ENCODE measurements around the gene KHDC4. TPM values are rescaled to one million over a fixed set of nuclear protein-coding genes. Genes with fewer than 3 reads are reported as not detected.

KHDC4 gene
- total and polyA plus RNA-seq, 4 donors, result 8.4 to 32.6 (median 14.8) TPM

DNA sequence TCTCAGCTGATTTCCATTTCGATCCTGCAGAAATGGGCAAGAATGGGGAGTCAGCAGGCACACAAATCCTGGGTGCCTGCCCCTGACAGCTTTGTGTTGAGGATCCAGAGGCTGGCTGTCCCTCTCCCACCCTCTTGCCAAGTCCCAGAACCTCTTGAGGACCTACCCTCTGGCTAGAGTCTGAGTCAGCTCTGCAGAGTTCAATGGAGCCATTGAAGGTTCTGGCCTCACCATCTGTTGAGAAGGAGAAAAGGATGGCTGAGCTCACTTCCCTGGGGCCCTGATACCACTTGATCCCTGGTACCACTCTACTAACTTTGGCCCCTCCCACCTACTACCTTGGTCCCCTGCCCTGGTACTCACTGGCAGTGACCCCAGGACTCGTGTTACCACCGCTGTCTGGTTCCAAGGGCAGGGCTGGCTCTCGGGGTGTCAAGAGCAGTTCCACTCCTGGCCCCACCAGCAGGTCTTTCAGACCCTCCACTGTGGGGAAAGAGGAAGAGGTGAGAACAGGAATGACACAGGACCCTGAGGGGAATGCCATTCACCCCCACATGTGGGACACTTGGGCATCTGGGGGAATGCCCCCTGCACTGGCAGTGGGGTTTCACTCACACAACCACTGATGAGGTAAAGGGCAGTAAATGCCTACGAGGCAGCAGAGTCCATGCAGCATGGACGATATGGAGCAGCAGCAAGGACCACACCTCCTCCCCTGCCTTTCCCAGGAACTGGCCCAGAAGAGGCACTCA is 17.7 kb upstream of the KHDC4 start:
- no peak overlapping the region for H3K4me3 ChIP-seq (ENCODE audit: low read depth in 1 of 3, low read length in 3 of 3)
- no peak overlapping the region for H3K27ac ChIP-seq (ENCODE audit: low read depth in 1 of 2, low read length in 2 of 2)
- no peaks in the 10 kb centered on the region for H3K27me3 ChIP-seq (ENCODE audit: control insufficient read depth in 4 of 4, insufficient read depth in 4 of 4, low read length in 3 of 4)
- TF ChIP-seq HNF4A (conservative IDR thresholded peaks at IDR 0.05) (no peak), RAD21 (IDR thresholded peaks at IDR 0.05) (no peak), YY1 (IDR thresholded peaks at IDR 0.05) (no peak), FOXA1 (IDR thresholded peaks at IDR 0.05) (no peak), HNF4G (IDR thresholded peaks at IDR 0.05) (no peak), GABPA (IDR thresholded peaks at IDR 0.05 in 1 of 2, conservative IDR thresholded peaks at IDR 0.05 in 1 of 2) (no peak), SP1 (IDR thresholded peaks at IDR 0.05) (no peak), NR2F2 (IDR thresholded peaks at IDR 0.05) (no peak), TAF1 (conservative IDR thresholded peaks at IDR 0.05) (no peak), EGR1 (IDR thresholded peaks at IDR 0.05; ENCODE audit: low read depth in 2 of 2) (no peak), FOXA2 (IDR thresholded peaks at IDR 0.05) (no peak), RXRA (IDR thresholded peaks at IDR 0.05) (no peak), JUND (IDR thresholded peaks at IDR 0.05) (no peak)
- TF ChIP-seq, protein P1, sequence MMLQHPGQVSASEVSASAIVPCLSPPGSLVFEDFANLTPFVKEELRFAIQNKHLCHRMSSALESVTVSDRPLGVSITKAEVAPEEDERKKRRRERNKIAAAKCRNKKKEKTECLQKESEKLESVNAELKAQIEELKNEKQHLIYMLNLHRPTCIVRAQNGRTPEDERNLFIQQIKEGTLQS (IDR thresholded peaks at IDR 0.05), result no peak
- TF ChIP-seq, protein P2, sequence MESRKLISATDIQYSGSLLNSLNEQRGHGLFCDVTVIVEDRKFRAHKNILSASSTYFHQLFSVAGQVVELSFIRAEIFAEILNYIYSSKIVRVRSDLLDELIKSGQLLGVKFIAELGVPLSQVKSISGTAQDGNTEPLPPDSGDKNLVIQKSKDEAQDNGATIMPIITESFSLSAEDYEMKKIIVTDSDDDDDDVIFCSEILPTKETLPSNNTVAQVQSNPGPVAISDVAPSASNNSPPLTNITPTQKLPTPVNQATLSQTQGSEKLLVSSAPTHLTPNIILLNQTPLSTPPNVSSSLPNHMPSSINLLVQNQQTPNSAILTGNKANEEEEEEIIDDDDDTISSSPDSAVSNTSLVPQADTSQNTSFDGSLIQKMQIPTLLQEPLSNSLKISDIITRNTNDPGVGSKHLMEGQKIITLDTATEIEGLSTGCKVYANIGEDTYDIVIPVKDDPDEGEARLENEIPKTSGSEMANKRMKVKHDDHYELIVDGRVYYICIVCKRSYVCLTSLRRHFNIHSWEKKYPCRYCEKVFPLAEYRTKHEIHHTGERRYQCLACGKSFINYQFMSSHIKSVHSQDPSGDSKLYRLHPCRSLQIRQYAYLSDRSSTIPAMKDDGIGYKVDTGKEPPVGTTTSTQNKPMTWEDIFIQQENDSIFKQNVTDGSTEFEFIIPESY (IDR thresholded peaks at IDR 0.05), result no peak
- TF ChIP-seq, protein P3, sequence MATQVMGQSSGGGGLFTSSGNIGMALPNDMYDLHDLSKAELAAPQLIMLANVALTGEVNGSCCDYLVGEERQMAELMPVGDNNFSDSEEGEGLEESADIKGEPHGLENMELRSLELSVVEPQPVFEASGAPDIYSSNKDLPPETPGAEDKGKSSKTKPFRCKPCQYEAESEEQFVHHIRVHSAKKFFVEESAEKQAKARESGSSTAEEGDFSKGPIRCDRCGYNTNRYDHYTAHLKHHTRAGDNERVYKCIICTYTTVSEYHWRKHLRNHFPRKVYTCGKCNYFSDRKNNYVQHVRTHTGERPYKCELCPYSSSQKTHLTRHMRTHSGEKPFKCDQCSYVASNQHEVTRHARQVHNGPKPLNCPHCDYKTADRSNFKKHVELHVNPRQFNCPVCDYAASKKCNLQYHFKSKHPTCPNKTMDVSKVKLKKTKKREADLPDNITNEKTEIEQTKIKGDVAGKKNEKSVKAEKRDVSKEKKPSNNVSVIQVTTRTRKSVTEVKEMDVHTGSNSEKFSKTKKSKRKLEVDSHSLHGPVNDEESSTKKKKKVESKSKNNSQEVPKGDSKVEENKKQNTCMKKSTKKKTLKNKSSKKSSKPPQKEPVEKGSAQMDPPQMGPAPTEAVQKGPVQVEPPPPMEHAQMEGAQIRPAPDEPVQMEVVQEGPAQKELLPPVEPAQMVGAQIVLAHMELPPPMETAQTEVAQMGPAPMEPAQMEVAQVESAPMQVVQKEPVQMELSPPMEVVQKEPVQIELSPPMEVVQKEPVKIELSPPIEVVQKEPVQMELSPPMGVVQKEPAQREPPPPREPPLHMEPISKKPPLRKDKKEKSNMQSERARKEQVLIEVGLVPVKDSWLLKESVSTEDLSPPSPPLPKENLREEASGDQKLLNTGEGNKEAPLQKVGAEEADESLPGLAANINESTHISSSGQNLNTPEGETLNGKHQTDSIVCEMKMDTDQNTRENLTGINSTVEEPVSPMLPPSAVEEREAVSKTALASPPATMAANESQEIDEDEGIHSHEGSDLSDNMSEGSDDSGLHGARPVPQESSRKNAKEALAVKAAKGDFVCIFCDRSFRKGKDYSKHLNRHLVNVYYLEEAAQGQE (IDR thresholded peaks at IDR 0.05), result no peak
- TF ChIP-seq, protein P4, sequence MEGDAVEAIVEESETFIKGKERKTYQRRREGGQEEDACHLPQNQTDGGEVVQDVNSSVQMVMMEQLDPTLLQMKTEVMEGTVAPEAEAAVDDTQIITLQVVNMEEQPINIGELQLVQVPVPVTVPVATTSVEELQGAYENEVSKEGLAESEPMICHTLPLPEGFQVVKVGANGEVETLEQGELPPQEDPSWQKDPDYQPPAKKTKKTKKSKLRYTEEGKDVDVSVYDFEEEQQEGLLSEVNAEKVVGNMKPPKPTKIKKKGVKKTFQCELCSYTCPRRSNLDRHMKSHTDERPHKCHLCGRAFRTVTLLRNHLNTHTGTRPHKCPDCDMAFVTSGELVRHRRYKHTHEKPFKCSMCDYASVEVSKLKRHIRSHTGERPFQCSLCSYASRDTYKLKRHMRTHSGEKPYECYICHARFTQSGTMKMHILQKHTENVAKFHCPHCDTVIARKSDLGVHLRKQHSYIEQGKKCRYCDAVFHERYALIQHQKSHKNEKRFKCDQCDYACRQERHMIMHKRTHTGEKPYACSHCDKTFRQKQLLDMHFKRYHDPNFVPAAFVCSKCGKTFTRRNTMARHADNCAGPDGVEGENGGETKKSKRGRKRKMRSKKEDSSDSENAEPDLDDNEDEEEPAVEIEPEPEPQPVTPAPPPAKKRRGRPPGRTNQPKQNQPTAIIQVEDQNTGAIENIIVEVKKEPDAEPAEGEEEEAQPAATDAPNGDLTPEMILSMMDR (IDR thresholded peaks at IDR 0.05; ENCODE audit: low read depth, low read length, missing input control), result no peak
- TF ChIP-seq, protein P5, sequence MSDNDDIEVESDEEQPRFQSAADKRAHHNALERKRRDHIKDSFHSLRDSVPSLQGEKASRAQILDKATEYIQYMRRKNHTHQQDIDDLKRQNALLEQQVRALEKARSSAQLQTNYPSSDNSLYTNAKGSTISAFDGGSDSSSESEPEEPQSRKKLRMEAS (IDR thresholded peaks at IDR 0.05), result no peak
- H3K9ac ChIP-seq (ENCODE audit: low read depth in 1 of 2, low read length in 2 of 2), result no peak overlapping the region
- 92% methylated on average over 6 of the region's 6 CpGs for WGBS
- peaks cover 2 to 27% (median 14%) of the 10 kb centered on the region in 4 donors for H3K36me3 ChIP-seq (ENCODE audit: control insufficient read depth in 4 of 4, insufficient read depth in 3 of 4, low read depth in 1 of 4, low read length in 3 of 4)
- no peaks in the 10 kb centered on the region for H3K9me3 ChIP-seq (ENCODE audit: control insufficient read depth in 4 of 4, low read length in 3 of 4)
- no peak for DNase-seq (ENCODE audit: low spot score)
- H3K4me1 ChIP-seq (ENCODE audit: control insufficient read depth in 4 of 4, insufficient read depth in 4 of 4, low read length in 3 of 4), result no peaks in the 10 kb centered on the region
